Fibroblast of the aortic adventitia (primary cell): ENCODE data around the gene PSENEN. TPM values are rescaled to one million over a fixed set of nuclear protein-coding genes. Genes with fewer than 3 reads are reported as not detected.

Experiments used
- DNase-seq: peaks from one replicate; pipeline ENCODE4 v3.0.0-alpha.2; 2010; ENCODE audit warnings: low read depth
- H3K4me3 ChIP-seq: 2 replicates; pipeline ENCODE4 v1.5.1; 2011; ENCODE audit warnings: low read depth, mild to moderate bottlenecking, control low read depth, low read length, moderate library complexity
- total RNA-seq: library from RNA; depleted of rRNA; stranded (reverse); fragments of >200 nt; gene quantifications from 2 replicates; pipeline ENCODE4 v1.2.3, GENCODE V29; 2012; ENCODE audit warnings: low replicate concordance
- TF ChIP-seq, protein P1 (sequence below): IDR thresholded peaks from 2 replicates; pipeline ENCODE4 v1.5.1; 2011; ENCODE audit warnings: mild to moderate bottlenecking, low read length, control low read depth, inconsistent platforms; ENCODE audit not compliant: insufficient read depth

PSENEN gene
- total RNA-seq, 1 donor: 19.5 TPM

DNA sequence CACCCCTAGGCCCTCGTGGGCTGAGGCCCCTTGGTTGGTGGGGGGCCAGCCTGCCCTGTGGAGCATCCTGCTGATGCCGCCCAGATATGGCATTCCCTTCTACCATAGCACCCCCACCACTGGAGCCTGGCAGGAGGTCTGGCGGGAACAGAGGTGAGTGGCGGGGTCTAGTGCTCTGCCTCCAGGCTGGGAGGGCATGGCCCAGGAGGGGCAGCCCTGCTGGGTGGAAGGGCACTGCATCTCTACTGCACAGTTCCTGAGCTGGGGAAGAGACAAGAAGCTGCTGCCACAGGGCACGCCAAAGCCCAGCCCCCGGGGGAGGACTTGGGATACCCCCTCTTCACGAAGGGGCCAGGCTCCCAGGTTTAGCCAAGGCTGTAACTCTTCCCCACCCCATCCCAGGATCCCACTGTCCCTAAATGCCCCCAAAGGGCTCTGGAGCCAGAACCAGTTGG, 30.1 kb upstream of the PSENEN start:
- DNase-seq: no peak
- no peak overlapping the region for H3K4me3 ChIP-seq
- TF ChIP-seq, protein P1, sequence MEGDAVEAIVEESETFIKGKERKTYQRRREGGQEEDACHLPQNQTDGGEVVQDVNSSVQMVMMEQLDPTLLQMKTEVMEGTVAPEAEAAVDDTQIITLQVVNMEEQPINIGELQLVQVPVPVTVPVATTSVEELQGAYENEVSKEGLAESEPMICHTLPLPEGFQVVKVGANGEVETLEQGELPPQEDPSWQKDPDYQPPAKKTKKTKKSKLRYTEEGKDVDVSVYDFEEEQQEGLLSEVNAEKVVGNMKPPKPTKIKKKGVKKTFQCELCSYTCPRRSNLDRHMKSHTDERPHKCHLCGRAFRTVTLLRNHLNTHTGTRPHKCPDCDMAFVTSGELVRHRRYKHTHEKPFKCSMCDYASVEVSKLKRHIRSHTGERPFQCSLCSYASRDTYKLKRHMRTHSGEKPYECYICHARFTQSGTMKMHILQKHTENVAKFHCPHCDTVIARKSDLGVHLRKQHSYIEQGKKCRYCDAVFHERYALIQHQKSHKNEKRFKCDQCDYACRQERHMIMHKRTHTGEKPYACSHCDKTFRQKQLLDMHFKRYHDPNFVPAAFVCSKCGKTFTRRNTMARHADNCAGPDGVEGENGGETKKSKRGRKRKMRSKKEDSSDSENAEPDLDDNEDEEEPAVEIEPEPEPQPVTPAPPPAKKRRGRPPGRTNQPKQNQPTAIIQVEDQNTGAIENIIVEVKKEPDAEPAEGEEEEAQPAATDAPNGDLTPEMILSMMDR: no peak

DNA sequence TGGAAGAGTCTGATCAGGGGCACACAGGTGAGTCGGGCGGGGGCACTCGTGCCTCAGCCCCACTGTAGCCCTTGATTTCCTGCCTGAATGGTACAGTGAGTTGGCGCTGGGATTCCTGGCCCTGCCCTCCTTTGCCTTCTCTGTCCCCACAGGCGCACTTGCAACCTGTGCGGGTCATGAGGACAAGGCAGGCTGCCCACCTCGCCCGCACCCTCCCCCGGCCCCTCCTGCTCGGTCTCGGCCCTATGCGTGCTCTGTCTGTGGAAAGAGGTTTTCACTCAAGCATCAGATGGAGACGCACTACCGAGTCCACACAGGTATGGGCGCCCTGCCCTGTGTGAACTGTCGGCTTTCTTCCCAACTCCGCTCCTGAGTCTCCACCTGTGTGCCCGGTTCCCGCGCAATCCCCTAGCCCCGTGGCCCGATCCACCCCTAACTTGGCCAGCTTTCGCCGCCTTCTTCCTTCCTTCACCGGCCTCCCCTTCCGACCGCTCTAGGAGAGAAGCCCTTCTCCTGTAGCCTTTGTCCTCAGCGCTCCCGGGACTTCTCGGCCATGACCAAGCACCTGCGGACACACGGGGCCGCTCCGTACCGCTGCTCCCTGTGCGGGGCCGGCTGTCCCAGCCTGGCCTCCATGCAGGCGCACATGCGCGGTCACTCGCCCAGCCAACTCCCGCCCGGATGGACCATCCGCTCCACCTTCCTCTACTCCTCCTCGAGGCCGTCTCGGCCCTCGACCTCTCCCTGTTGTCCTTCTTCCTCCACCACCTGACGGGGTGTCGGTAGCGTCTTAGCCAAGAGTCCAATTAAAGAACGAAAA, 29.3 kb upstream of the PSENEN start:
- TF ChIP-seq, protein P1: no peak
- DNase-seq: no peak

DNA sequence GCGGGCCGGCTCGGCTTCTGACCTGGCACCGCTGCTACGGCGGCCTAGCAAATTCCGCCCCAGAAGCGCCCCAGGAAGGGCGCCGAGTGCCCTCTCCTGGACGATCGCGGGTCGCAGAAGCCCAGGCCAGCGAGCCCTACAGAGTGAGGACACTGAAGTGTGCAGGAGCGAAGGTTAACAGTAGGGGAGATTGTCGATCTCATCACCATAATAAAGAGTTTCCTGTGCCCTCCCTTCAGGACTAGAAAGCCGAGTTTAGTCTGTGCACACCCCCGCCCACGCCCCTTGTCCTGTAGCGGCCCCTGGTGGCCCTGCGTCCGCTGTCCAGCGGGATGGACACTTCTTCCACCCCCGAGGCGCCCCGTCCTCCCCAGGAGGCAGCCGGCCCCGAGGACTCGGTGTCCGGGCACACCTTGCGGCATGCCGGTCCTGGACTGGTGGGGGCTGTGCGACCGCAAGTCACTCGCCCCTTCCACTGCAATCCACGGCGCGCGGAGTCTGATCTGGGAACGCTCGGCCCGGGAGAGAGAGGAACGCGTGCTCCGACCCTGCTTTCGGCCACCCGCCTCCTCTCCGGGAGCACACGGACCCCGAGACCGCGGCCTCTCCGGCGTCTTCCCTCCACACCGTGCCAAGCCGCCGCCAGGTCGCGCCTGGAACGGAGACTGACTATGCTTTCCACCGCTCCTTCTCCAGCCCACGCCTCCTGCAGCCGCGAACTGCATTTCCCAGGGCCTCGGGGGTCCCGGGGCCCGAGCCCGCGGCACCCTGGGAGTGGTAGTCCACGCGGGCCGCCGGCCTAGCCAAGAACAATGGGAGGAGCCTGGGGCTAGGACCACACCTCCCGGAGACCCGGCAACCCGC, 28.4 kb upstream of the PSENEN start:
- DNase-seq: peak; percentile 94
- H3K4me3 ChIP-seq: peak overlapping the region; percentile 82
- TF ChIP-seq, protein P1: peak; percentile 78

More for the DNA sequence above, 29.3 kb upstream of the PSENEN start:
- peak overlapping the region; percentile 82 for H3K4me3 ChIP-seq

DNA sequence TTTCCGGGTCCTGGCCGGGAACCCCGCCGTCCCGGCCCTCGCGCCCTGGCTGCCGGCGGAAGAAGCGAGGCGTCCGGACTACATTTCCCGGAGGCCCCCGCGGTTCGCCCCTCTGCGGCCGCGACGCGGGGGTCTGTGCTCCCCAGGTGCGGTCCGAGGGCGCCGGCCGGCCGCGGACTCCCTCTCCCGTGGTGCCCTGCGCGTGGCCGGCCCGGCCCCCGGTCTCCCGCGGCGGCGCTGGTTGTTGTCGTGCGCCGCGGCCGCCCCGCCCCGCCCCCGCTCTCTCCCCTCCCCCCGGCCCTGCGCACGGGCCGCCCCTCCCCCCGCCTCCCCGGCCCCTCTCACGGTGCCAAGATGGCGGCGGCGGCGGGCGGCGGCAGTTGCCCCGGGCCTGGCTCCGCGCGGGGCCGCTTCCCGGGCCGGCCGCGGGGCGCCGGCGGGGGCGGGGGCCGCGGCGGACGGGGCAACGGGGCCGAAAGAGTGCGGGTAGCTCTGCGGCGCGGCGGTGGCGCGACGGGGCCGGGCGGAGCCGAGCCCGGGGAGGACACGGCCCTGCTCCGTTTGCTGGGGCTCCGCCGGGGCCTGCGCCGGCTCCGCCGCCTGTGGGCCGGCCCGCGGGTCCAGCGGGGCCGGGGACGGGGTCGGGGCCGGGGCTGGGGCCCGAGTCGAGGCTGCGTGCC, 27.6 kb upstream of the PSENEN start, which contains the start of gene KMT2B:
TSS of gene KMT2B (plus strand) at position 339 of the 680 bp plus-strand sequence. CDS start at position 355, 16 bp downstream.
- TF ChIP-seq, protein P1: no peak
- no peak for DNase-seq
- H3K4me3 ChIP-seq: peak within 1 kb of the TSS; percentile 87

DNA sequence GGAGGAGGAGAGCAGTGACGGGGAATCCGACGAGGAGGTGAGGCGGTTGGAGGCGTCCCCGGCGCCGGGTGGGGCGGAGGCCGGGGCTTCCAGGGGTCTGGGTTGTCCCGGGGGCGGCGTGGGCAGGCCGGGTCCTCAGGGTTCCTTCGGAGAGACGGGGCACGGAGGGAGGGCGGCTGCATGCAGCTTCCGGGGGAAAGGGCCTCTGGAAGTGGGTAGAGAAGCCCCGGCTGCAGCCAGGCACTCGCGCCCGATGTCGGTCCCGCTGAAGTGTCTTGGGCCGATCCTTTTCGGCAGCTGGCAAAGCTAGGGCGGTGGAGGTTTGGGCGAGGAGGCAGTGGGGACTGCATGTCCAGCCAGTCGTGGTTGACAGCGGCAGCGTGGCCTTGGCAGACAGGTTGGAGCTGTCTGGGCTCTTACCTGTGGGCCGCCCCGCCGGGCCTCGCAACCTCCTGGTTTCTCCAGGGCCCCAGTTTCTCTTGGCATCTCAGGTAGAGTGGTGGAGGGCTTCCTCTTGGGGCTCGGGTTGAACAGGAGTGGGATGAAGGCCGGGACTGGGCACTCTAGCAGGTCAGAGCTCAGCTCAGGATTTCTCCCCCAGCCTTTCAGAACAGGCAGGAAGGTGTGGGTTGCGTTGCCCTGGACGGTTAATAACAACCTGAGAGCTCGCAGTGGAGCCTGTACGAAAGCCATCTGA, 27.0 kb upstream of the PSENEN start:
- TF ChIP-seq, protein P1: no peak
- peak overlapping the region; percentile 87 for H3K4me3 ChIP-seq
- DNase-seq: no peak
